ENCODE measurements around the gene PREX1. TPM values are rescaled to one million over a fixed set of nuclear protein-coding genes. Genes with fewer than 3 reads are reported as not detected.

Gene PREX1
- polyA plus RNA-seq, 1 donor (not counting 4 experiments of a cell fraction or from before 2014, with no cell fraction given), result 0.22 TPM

DNA sequence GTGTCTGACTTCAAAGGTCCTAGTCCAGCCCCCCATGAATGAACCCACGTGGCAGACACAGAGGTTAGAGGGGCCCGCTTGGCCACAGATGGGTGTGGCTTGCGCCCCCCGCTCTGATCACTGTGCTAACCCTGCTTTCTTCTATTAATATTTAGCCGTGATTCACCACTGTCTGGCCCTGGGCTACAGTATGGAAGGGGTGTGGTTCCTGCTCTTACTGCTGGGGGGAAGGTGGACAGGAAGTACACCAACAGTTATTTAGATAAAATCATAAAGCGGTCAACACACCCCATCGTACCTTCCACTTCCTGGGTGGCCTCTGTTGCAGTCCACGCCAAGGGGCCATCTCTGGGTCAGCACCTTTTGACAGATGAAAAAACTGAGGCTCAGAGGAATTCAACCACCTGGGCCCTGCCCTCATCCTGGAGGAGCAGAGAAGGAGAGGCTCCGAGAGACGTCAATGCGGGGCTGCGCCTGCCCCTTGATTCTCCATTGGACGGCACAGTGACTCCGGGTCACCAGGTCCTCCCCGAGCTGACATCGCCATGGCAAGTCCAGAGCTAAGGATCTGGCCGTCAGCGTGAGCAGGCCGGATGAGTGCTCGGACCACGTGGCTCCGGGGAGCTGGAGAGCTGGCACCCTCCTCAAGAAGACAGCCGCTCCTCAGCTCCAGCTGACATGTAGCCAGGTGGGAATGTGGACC lies 206.3 kb downstream of the PREX1 start:
- Histone ChIP-seq H3K4me3 (ENCODE audit: control insufficient read depth in 2 of 3, extremely low read depth in 1 of 3, insufficient read depth in 2 of 3, low read depth in 1 of 3, low read length in 3 of 3) (peak overlapping the region in 2 of 3 experiments; percentile 56 to 65), H2AFZ (ENCODE audit: control insufficient read depth, low read length) (peak overlapping the region; percentile 75)

DNA sequence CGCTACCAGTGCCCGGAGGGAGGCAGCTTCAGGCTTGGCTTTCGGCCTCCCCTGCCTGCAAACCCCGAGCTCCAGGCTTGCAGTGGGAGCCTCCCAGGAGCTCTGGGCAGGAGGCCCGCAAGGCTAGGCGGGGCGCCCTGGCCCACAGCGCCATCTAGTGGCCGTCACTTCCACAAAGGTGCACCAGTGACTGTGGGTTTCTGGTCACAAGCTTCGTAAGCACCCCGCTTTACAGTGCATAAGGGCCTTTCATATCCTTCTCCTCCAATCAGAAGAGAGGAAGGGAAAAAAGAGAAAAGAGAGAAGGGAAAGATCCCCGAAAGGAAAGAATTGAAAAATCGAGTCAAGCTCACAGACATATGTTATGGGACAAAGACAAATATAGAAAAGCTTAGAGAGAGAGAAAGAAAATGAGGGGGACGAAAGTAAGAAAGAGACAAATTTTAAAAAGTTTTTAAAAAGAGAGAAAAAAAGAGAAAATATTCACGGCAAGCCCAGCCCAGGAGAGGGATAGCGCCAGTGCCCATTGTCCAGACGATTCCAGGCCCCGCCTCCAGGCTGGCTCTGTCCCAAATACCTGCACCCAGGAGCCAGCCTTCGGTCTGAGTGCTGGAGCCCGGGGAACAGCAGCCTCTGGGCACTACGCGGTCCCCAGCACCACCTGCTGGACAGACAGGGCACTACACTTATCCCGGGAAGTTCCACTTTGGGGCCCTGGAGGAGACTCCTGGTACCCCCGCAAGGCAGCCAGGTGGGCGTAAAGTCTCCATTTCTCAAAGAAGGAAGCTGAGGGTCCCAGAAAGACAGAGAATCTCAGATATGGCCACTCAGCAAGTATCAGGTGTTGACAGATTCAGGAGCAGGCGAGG lies 207.1 kb downstream of the PREX1 start:
- DNase-seq (ENCODE audit: low read depth, low spot score) (peak; percentile 67), FAIRE-seq (no peak)
- Histone ChIP-seq H3K9me1 (ENCODE audit: control insufficient read depth, extremely low read depth, insufficient read depth, low read length) (no peaks in the 10 kb centered on the region), H3K9ac (ENCODE audit: control insufficient read depth, extremely low read depth, insufficient read depth, low read length) (peak overlapping the region; percentile 77), H3K27ac (ENCODE audit: control insufficient read depth, insufficient read depth, low read length) (peak overlapping the region; percentile 88), H3K4me2 (ENCODE audit: control insufficient read depth, extremely low read depth, insufficient read depth, low read depth, low read length) (peak overlapping the region; percentile 91), H3K4me3 (ENCODE audit: control insufficient read depth in 2 of 3, extremely low read depth in 1 of 3, insufficient read depth in 2 of 3, low read depth in 1 of 3, low read length in 3 of 3) (peak overlapping the region in 2 of 3 experiments; percentile 56 to 65), H3K36me3 (ENCODE audit: control insufficient read depth in 2 of 2, extremely low read depth in 1 of 2, insufficient read depth in 2 of 2, low read length in 2 of 2) (no peaks in the 10 kb centered on the region), H3K9me3 (ENCODE audit: control insufficient read depth, low read depth, low read length) (no peaks in the 10 kb centered on the region), H3K27me3 (ENCODE audit: control insufficient read depth, extremely low read depth, insufficient read depth, low read length) (peaks cover 29% of the 10 kb centered on the region), H3K4me1 (ENCODE audit: control insufficient read depth, extremely low read depth, insufficient read depth, low read length) (peaks cover 21% of the 10 kb centered on the region), H2AFZ (ENCODE audit: control insufficient read depth, low read length) (peak overlapping the region; percentile 75), H4K20me1 (ENCODE audit: control insufficient read depth, extremely low read depth, insufficient read depth, low read length) (no peaks in the 10 kb centered on the region), H3K79me2 (ENCODE audit: control insufficient read depth, insufficient read depth, low read length) (no peaks in the 10 kb centered on the region)
- TF ChIP-seq EZH2 (IDR thresholded peaks at IDR 0.05; ENCODE audit: low read length), result no peak
- TF ChIP-seq, protein P1, sequence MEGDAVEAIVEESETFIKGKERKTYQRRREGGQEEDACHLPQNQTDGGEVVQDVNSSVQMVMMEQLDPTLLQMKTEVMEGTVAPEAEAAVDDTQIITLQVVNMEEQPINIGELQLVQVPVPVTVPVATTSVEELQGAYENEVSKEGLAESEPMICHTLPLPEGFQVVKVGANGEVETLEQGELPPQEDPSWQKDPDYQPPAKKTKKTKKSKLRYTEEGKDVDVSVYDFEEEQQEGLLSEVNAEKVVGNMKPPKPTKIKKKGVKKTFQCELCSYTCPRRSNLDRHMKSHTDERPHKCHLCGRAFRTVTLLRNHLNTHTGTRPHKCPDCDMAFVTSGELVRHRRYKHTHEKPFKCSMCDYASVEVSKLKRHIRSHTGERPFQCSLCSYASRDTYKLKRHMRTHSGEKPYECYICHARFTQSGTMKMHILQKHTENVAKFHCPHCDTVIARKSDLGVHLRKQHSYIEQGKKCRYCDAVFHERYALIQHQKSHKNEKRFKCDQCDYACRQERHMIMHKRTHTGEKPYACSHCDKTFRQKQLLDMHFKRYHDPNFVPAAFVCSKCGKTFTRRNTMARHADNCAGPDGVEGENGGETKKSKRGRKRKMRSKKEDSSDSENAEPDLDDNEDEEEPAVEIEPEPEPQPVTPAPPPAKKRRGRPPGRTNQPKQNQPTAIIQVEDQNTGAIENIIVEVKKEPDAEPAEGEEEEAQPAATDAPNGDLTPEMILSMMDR (optimal IDR thresholded peaks at IDR 0.05 in 1 of 3, IDR thresholded peaks at IDR 0.05 in 1 of 3, conservative IDR thresholded peaks at IDR 0.05 in 1 of 3; ENCODE audit: extremely low read depth in 1 of 3, insufficient read depth in 2 of 3, low read length in 3 of 3), result peak; percentile 85 to 98 (median 94)
- dilution Hi-C loops (cut with MboI; ENCODE audit: extremely low pct_ligation_motif_present, low sequenced_read_pairs), result no loop called here

More for the DNA sequence above, 206.3 kb downstream of the PREX1 start:
- no peaks in the 10 kb centered on the region for H3K36me3 ChIP-seq (ENCODE audit: control insufficient read depth in 2 of 2, extremely low read depth in 1 of 2, insufficient read depth in 2 of 2, low read length in 2 of 2)
- peak overlapping the region; percentile 91 for H3K4me2 ChIP-seq (ENCODE audit: control insufficient read depth, extremely low read depth, insufficient read depth, low read depth, low read length)
- TF ChIP-seq, protein P1 (optimal IDR thresholded peaks at IDR 0.05 in 1 of 3, IDR thresholded peaks at IDR 0.05 in 1 of 3, conservative IDR thresholded peaks at IDR 0.05 in 1 of 3; ENCODE audit: extremely low read depth in 1 of 3, insufficient read depth in 2 of 3, low read length in 3 of 3), result peak in 1 of 3 experiments; percentile 3
- TF ChIP-seq EZH2 (IDR thresholded peaks at IDR 0.05; ENCODE audit: low read length), result no peak
- H3K27me3 ChIP-seq (ENCODE audit: control insufficient read depth, extremely low read depth, insufficient read depth, low read length), result peaks cover 26% of the 10 kb centered on the region
- H4K20me1 ChIP-seq (ENCODE audit: control insufficient read depth, extremely low read depth, insufficient read depth, low read length), result no peaks in the 10 kb centered on the region
- H3K79me2 ChIP-seq (ENCODE audit: control insufficient read depth, insufficient read depth, low read length), result no peaks in the 10 kb centered on the region
- peak; percentile 30 for DNase-seq (ENCODE audit: low read depth, low spot score)
- peaks cover 21% of the 10 kb centered on the region for H3K4me1 ChIP-seq (ENCODE audit: control insufficient read depth, extremely low read depth, insufficient read depth, low read length)
- H3K9ac ChIP-seq (ENCODE audit: control insufficient read depth, extremely low read depth, insufficient read depth, low read length), result peak overlapping the region; percentile 77
- no peaks in the 10 kb centered on the region for H3K9me3 ChIP-seq (ENCODE audit: control insufficient read depth, low read depth, low read length)
- H3K27ac ChIP-seq (ENCODE audit: control insufficient read depth, insufficient read depth, low read length), result peak overlapping the region; percentile 88
- no peaks in the 10 kb centered on the region for H3K9me1 ChIP-seq (ENCODE audit: control insufficient read depth, extremely low read depth, insufficient read depth, low read length)
- peak; percentile 9 for FAIRE-seq
- dilution Hi-C loops (cut with MboI; ENCODE audit: extremely low pct_ligation_motif_present, low sequenced_read_pairs), result no loop called here
